IMR-90 (cell line): Measurements from ENCODE around the gene FBXO5.

Source experiments
- BHLHE40 ChIP-seq: fragments of 150-350 bp; IDR thresholded peaks from 2 replicates; pipeline ENCODE4 v1.6.1; 2016; ENCODE audit warnings: mild to moderate bottlenecking, low read depth, low read length
- CTCF ChIP-seq: conservative IDR thresholded peaks from 2 replicates; pipeline ENCODE4 v1.5.1; 2012; ENCODE audit warnings: mild to moderate bottlenecking, low read depth, low read length, improper control_type of control experiment
- MXI1 ChIP-seq: IDR thresholded peaks from 2 replicates; pipeline ENCODE4 v1.6.1; 2012; ENCODE audit warnings: low read depth, mild to moderate bottlenecking, low read length, moderate library complexity, borderline replicate concordance
- POLR2A ChIP-seq: IDR thresholded peaks from 2 replicates; pipeline ENCODE4 v1.6.1; 2012; ENCODE audit warnings: mild to moderate bottlenecking, low read depth, low read length
- RAD21 ChIP-seq: IDR thresholded peaks from 2 replicates; pipeline ENCODE4 v1.6.1; 2012; ENCODE audit warnings: low read length, improper control_type of control experiment

GRCh38 chr6:153031335-153031955, 48.6 kb upstream of the FBXO5 start:
- TF ChIP-seq CTCF (no peak), MXI1 (no peak), POLR2A (no peak), BHLHE40 (no peak), RAD21 (no peak)
